Spinal cord (tissue), 10 donors: ENCODE data around the gene BTG2. TPM values are rescaled to one million over a fixed set of nuclear protein-coding genes. Genes with fewer than 3 reads are reported as not detected.
A peak's percentile ranks its signal among the peaks of the same experiment; 100 is the strongest.
"Not testable (repeated sequence)": the region's sequence is repeated elsewhere in the genome, so short reads cannot be mapped to it uniquely, and the experiment has no call there.

Experiments
- DNase-seq, 6 donors: peaks; one replicate each; pipeline versions ENCODE4 v3.0.0 to v3.0.0-alpha.2; 2013 to 2015; ENCODE audit warnings: low spot score in 6 of 6, low read depth in 4 of 6
- H3K27ac ChIP-seq: one replicate; pipeline ENCODE4 v1.5.1; 2013; ENCODE audit warnings: low read depth, low read length, control low read depth
- H3K27me3 ChIP-seq: one replicate; pipeline ENCODE4 v1.6.1; 2013; ENCODE audit warnings: low read length; ENCODE audit not compliant: control insufficient read depth, insufficient read depth
- H3K36me3 ChIP-seq: one replicate; pipeline ENCODE4 v1.6.1; 2013; ENCODE audit warnings: low read length; ENCODE audit not compliant: control insufficient read depth, insufficient read depth
- H3K4me1 ChIP-seq: one replicate; pipeline ENCODE4 v1.6.1; 2013; ENCODE audit warnings: low read length; ENCODE audit not compliant: control insufficient read depth, insufficient read depth
- H3K4me3 ChIP-seq: one replicate; pipeline ENCODE4 v1.5.1; 2013; ENCODE audit warnings: low read depth, low read length, control low read depth
- H3K9me3 ChIP-seq: one replicate; pipeline ENCODE4 v1.6.1; 2013; ENCODE audit warnings: low read length; ENCODE audit not compliant: control insufficient read depth, insufficient read depth
- WGBS: methylation state at CpG from one replicate; pipeline ENCODE4 v1.1.5; 2013; ENCODE audit warnings: missing lambda C conversion rate; ENCODE audit not compliant: insufficient coverage; 5-methylcytosine and 5-hydroxymethylcytosine counted together
- polyA plus RNA-seq, 2 donors: library from polyadenylated mRNA; unstranded; fragments of 120-200 nt; gene quantifications; one replicate each; pipeline ENCODE4 v1.2.1, GENCODE V29; 2013; ENCODE audit not compliant: insufficient read length in 2 of 2
- total RNA-seq, 2 donors: library from RNA; depleted of rRNA in 1 of 2; stranded (reverse); fragments of 120-200 nt in 1 of 2; fragments of >200 nt in 1 of 2; gene quantifications; one replicate each; pipeline versions ENCODE4 v1.2.3 to v1.2.4, GENCODE V29; 2013 to 2014
- donor health status: healthy.

Gene BTG2
- total and polyA plus RNA-seq, 4 donors = 28.4 to 39.5 (median 38.1) TPM

DNA sequence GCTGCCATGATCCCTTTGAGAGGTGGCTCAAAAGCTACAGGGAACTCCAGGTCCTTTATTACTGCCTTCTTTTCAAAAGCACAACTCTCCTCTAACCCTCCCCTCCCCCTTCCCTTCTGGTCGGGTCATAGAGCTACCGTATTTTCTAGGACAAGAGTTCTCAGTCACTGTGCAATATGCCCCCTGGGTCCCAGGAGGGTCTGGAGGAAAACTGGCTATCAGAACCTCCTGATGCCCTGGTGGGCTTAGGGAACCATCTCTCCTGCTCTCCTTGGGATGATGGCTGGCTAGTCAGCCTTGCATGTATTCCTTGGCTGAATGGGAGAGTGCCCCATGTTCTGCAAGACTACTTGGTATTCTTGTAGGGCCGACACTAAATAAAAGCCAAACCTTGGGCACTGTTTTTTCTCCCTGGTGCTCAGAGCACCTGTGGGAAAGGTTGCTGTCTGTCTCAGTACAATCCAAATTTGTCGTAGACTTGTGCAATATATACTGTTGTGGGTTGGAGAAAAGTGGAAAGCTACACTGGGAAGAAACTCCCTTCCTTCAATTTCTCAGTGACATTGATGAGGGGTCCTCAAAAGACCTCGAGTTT is 3.1 kb downstream of the BTG2 start:
- Histone ChIP-seq H3K27ac (peak overlapping the region; percentile 57), H3K4me1 (peaks cover 41% of the 10 kb centered on the region), H3K9me3 (no peaks in the 10 kb centered on the region), H3K27me3 (no peaks in the 10 kb centered on the region), H3K4me3 (peak overlapping the region; percentile 94), H3K36me3 (peaks cover 13% of the 10 kb centered on the region)
- 22% methylated on average over 4 of the region's 5 CpGs for WGBS
- DNase-seq = no peak

DNA sequence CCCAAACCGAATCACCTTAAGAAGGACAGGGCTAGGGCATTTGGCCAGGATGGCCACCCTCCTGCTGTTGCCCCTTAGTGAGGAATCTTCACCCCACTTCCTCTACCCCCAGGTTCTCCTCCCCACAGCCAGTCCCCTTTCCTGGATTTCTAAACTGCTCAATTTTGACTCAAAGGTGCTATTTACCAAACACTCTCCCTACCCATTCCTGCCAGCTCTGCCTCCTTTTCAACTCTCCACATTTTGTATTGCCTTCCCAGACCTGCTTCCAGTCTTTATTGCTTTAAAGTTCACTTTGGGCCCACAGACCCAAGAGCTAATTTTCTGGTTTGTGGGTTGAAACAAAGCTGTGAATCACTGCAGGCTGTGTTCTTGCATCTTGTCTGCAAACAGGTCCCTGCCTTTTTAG is 3.6 kb downstream of the BTG2 start:
- Histone ChIP-seq H3K36me3 (peaks cover 13% of the 10 kb centered on the region), H3K9me3 (no peaks in the 10 kb centered on the region), H3K27me3 (no peaks in the 10 kb centered on the region), H3K4me3 (peak overlapping the region; percentile 94), H3K27ac (peak overlapping the region; percentile 57), H3K4me1 (peaks cover 41% of the 10 kb centered on the region)
- peak in 2 of 6 donors; percentile 40 to 41 for DNase-seq
- WGBS = 25% methylated on average over 1 of the region's 1 CpG

DNA sequence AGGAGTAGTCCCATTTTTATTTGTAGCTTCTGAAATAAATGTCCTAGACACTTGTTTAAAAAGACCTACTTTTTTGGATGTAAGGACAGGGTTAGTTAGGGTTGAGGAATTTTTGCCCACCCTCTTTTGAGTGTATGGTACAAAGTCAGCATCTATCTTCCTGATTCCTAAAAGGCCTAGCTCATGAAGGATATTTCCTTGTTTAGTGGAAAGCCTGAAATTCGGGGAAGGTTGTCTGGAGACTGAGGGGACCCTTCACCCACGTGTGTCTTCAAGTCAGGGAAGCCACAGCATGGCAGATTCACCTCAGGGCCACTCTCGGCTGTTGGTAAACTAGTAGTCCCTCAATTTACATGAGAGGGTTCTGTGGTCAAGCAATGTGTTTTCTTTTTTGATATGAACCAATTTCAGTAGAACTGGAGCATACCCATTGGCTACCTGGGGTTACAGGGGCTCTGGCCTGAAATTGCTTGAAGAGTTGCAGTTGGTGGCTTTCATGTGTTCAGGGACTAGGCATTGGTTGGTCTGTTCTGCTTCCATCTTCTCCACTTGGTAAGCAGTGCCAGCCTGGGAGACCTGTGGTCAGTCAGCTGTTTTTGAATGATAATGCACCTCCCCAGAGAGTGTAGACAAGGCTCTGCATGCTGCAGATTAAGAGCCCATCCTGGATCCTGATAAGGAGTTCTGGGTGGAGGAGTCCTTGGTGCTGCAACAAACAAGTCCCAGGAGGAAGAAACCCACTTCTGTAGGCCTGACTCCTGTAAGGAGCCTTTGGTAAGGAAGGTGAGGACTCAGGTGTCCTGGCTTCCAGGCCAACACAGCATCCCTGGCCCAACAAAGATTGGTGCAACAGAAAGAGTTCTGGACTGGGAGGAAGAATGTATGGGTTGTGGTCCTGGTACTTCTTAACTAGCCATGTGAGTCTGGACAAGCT is 6.3 kb downstream of the BTG2 start:
- Histone ChIP-seq H3K4me3 (no peak overlapping the region), H3K27ac (no peak overlapping the region), H3K4me1 (peaks cover 26% of the 10 kb centered on the region), H3K27me3 (no peaks in the 10 kb centered on the region), H3K36me3 (peaks cover 13% of the 10 kb centered on the region), H3K9me3 (no peaks in the 10 kb centered on the region)
- DNase-seq = no peak
- 75% methylated on average over 3 of the region's 3 CpGs for WGBS

DNA sequence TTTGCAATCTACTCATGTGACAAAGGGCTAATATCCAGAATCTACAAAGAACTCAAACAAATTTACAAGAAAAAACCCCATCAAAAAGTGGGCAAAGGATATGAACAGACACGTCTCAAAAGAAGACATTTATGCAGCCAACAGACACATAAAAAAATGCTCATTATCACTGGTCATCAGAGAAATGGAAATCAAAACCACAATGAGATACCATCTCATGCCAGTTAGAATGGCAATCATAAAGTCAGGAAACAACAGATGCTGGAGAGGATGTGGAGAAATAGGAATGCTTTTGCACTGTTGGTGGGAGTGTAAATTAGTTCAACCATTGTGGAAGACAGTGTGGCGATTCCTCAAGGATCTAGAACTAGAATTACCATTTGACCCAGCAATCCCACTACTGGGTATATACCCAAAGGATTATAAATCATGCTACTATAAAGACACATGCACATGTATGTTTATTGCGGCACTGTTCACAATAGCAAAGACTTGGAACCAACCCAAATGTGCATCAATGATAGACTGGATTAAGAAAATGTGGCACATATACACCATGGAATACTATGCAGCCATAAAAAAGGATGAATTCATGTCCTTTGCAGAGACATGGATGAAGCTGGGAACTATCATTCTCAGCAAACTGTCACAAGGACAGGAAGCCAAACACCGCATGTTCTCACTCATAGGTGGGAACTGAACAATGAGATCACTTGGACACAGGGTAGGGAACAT is 8.9 kb downstream of the BTG2 start:
- not testable (repeated sequence) for H3K27ac ChIP-seq, DNase-seq, H3K9me3 ChIP-seq, H3K4me3 ChIP-seq, H3K36me3 ChIP-seq, H3K4me1 ChIP-seq, H3K27me3 ChIP-seq
- 60% methylated on average over 1 of the region's 4 CpGs for WGBS

DNA sequence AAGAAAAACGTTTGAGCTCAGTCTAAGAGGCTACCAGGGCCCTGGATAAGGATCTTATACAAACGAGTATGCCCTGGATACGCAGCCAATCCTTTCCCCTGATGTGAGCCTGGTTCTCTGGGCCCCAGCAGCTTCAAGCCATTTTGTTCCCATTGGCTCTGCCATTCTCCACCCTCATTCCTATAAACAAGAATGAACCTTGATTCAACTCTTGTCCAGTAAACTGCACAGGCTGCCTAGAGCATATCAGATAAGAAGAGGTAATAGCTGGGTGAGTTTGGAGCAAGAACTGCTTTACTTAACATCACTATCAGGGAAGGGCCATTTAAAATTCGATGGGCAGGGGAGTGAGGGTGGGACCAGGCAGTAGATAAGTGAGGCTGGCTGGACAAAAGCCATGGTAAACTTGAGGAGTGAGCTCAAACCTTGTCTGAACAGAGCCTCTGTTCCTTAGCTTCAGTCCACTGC is 11.3 kb downstream of the BTG2 start:
- no peak overlapping the region for H3K4me3 ChIP-seq
- DNase-seq = no peak
- H3K9me3 ChIP-seq = no peaks in the 10 kb centered on the region
- H3K27ac ChIP-seq = peak overlapping the region; percentile 16
- WGBS = 40% methylated on average over 3 of the region's 4 CpGs
- H3K4me1 ChIP-seq = peaks cover 11% of the 10 kb centered on the region
- H3K36me3 ChIP-seq = no peaks in the 10 kb centered on the region
- H3K27me3 ChIP-seq = no peaks in the 10 kb centered on the region

DNA sequence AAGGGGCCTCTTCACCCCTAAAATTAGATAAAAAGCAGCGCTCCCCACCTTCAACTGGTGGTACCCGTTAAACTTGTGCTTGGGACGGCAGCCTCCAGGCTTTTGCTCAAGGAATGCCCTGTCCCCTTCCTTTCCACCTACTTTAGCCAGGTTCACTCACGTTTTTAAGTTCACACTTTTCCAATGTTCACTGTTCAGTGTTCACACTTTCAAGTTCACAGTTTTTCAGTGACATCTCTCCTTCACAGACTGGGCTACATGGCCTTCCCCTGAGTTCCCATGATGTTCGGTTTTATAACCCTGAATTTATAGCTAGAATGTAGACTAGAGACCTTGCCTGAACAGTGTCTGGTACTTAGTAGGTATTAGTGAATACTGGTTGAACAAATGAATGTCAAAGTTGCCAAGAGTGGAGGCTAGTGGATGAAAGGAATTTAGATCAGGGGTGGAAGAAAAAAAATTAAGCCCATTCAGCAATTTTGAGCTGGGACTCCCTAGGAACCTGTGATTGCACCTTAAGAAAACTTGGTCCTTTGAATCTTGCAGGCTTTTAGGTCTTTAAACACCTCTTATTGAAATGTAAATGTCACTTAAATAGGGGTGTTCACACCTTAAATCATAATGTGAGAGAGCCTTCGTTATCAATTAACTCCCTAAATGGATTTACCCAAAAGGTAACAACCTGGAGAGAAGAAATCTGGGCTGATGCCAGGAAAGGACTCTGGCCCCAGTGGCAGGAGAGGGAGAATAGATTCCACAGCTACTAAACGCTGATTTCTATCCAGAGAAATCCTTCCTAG is 12.3 kb downstream of the BTG2 start:
- Histone ChIP-seq H3K4me1 (peaks cover 14% of the 10 kb centered on the region), H3K36me3 (no peaks in the 10 kb centered on the region), H3K27me3 (no peaks in the 10 kb centered on the region), H3K9me3 (no peaks in the 10 kb centered on the region), H3K4me3 (no peak overlapping the region), H3K27ac (no peak overlapping the region)
- 88% methylated on average over 4 of the region's 7 CpGs for WGBS
- DNase-seq = no peak

DNA sequence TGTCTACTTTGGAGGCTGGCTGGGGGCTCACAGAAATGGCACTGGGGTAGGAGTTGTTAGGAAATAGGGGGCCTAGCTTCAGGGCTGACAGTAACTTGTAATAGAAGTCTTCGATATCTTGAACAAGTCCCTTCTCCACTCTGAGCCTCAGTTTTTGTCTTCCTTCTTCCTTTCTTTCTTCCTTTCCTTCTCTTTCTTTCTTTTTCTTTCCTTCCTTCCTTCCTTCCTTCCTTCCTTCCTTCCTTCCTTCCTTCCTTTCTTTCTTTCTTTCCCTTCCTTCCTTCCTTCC is 12.9 kb downstream of the BTG2 start:
- Histone ChIP-seq H3K36me3 (no peaks in the 10 kb centered on the region), H3K27ac (no peak overlapping the region), H3K4me1 (peaks cover 17% of the 10 kb centered on the region), H3K9me3 (no peaks in the 10 kb centered on the region), H3K4me3 (no peak overlapping the region), H3K27me3 (no peaks in the 10 kb centered on the region)
- 100% methylated on average over 1 of the region's 1 CpG for WGBS
- DNase-seq = no peak

DNA sequence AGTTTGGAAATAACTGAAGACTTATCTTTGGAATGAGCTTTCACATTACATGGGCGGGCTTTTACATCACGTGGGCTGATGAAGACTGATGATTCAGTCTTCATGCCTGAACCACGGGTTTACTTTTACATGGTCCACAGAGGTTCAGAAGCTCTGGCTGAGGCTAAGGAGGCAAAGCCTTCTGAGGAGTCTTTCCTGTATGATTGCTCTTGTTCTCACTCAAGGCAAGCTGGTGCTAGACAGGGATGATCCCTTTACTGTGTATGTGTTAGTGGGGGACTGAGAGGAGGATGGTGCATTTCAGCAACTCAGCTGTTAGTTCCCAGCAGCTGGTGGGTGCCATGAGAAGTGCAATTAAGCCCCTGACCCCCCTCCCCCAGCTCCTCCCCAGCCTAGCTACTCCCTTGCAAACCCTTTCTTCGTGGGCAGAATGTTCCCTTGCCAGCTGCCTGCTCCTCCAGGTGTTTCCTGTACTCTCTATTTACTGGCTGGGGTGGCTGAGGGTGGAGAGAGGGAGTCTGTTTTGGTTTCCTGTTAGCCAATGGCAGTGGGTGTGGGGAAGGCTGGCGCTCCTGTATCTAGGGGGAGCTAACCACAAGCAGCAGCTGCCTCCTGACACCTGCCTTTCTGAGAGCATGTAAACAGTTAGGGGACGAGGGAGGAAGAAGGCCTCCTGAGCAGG is 15.4 kb downstream of the BTG2 start:
- Histone ChIP-seq H3K4me3 (no peak overlapping the region), H3K4me1 (peaks cover 40% of the 10 kb centered on the region), H3K27ac (peak overlapping the region; percentile 25), H3K27me3 (no peaks in the 10 kb centered on the region), H3K9me3 (no peaks in the 10 kb centered on the region), H3K36me3 (no peaks in the 10 kb centered on the region)
- 72% methylated on average over 4 of the region's 6 CpGs for WGBS
- DNase-seq = no peak
